Activated naive CD8-positive, alpha-beta T cell treated with anti-CD3 and anti-CD28 coated beads, Interleukin-2, amount 50 U/mL, for 16 hours (primary cell): ENCODE measurements around the gene TBC1D5.

Source experiments
- DNase-seq: peaks from one replicate; pipeline ENCODE4 v3.0.0-alpha.2; 2020; ENCODE audit warnings: low read depth, low spot score

TBC1D5 gene

GRCh38 chr3:17589888-17590287 lies 152.5 kb downstream of the TBC1D5 start:
- no peak for DNase-seq

- DNase-seq, result no peak
Observed at GRCh38 chr3:17588422-17588821, 154.0 kb downstream of the TBC1D5 start.

DNA sequence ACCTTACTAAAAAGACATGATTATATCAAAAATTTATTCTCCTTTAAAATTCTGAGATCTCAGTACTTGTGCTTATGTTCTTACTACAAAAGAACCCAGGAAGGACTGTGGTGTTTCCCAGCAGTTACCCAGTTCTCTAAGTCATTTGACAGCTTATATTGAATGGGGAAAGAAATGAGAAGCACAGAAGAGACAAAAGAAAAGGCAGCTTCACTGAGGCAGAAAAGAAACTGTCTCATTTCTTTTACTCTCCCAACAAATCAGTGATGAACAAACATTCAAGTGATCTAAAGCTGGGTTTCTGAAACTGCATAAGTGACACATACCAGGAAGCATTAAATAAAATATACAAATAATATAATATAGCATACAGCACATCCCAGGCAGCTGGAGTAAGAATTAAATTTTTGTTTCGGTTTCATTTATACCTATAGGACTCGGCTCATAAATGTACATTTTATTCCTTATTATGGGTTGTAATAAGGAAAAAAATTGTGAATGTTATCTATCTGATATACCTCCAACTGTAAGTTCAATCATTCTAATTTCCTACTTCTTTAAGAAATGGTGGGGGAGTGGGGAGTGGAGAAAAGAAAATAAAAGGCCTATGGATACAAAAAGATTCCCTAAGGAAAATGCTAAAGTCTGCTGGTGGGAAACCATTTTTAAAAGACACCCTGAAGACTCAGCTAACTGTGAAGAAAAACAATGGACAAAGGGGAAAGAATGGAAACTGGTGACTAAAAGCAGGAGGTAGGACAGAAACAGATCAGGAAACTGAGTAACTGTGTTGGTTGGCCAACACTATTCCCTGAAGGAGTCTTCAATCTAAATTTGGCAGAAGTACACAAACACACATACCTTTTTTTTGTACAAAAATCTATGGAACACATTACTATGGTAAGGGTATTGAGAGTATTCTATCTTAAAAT lies 156.8 kb downstream of the TBC1D5 start:
- no peak for DNase-seq

DNA sequence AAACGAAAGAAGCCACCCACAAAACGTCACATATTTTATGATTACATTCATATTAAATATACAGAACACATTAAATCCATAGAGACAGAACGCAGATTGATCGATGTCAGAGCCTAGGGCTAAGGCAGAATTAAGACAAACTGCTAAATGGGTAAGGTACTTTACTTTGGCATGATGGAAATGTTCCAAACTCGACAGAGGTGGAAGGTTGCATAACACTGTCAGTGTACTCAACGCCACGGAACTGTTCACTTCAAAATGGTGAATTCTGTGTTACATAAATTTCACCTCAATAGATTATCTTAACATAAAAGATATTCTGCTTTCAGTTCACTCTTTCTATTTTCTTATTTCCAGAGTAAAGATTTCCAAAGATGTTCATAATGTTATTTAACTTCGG lies 158.4 kb downstream of the TBC1D5 start:
- no peak for DNase-seq

DNA sequence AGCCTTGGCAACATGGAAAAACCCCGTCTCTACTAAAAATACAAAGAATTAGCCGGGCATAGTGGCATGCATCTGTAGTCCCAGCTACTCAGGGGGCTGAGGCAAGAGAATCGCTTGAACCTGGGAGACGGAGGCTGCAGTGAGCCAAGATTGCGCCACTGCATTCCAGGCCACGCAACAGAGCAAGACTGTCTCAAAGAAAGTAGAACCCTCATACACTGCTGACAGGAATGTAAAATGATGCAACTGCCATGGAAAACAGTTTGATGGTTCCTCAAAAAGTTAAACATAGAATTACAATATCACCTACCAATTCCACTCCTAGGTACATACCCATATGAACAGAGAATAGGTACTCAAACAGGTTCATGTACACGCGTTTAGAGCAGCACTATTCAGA lies 158.9 kb downstream of the TBC1D5 start:
- DNase-seq, result no peak

DNA sequence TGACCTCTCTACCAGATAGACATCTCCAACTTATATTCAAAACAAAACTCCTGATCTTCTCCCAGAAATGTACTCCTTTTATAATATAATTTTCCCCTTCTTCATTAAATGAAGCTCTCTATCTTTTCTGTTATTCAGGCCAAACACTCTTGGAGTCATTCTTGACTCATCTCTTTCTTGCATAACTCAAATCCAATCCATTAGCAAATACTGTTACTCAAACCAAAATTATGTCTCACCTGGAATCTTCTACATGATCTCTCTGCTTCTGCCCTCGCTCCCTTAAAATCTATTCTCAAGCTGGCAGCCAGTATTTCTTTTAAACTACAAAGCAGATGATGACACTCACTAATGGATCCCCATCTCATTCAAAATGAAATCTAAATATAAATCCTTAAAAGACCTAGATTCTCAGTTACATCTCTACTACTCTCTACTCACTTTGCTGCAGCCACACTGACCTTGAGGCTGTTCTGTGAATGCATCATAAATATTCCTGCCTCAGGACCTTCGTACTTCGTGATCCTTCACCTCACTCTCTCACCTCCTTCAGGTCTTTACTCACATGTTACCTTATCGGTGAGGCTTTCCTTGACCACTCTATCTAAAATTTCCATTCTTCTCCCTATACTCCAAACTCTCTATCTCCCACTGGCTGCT lies 160.9 kb downstream of the TBC1D5 start:
- no peak for DNase-seq

DNA sequence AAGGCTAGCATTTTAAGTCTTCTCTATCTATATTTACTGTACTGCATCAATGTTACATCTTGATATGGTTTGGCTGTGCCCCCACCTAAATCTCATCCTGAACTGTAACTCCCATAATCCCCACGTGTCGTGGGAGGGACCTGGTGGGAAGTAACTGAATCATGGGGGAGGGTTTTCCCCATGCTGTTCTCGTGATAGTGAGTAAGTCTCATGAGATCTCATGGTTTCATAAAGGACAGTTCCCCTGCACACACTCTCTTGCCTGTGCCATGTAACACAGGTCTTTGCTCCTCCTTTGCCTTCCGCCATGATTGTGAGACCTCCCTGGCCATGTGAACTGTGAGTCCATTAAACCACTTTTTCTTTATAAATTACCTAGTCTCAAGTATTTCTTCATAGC lies 161.5 kb downstream of the TBC1D5 start:
- no peak for DNase-seq

- DNase-seq, result no peak
Observed at GRCh38 chr3:17579289-17580031, 163.0 kb downstream of the TBC1D5 start.

GRCh38 chr3:17577796-17578520 lies 164.5 kb downstream of the TBC1D5 start:
- DNase-seq, result no peak

GRCh38 chr3:17573396-17573795 lies 169.0 kb downstream of the TBC1D5 start:
- no peak for DNase-seq

DNA sequence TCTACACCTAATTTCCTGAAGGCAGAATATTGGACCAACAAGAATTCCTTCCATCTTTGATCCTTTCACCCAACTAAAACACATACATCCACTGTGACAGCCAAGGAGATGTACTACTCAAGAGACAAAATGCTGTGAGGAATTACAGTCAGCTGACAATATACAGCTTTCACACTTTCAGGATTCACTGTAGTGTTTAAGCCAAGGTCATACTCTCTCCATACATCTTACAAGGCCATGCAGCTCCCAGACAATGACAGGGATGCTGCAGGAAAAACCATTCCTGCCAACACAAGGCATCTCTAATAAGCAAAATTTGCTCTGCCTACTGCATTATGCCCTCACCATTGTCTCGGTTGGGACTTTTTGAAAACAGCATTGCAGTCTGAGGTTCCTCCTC lies 170.7 kb downstream of the TBC1D5 start:
- no peak for DNase-seq

GRCh38 chr3:17562845-17563244 lies 179.6 kb downstream of the TBC1D5 start:
- no peak for DNase-seq

- no peak for DNase-seq
Observed at GRCh38 chr3:17558565-17558964, 183.9 kb downstream of the TBC1D5 start.

- DNase-seq, result no peak
Observed at GRCh38 chr3:17557749-17558463, 184.5 kb downstream of the TBC1D5 start.

DNA sequence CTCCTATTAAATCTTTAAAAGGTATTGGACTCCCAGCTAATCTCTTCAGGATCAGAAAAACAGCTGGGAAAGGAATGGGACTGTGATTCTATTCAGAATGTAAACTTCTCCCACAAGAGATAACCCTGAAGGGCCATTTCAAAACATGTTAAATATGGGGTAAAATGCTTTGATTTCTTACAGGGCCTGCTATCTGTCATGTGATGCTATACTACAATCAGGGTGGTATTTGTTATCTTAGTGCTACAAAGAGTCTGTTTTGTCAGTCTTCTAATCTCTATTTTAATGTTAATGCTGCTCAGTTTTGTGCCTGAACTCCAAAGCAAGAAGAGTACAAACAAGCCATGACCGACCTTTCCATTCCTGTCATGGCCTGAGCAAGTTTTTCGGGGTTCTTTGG lies 186.9 kb downstream of the TBC1D5 start:
- DNase-seq, result no peak

DNA sequence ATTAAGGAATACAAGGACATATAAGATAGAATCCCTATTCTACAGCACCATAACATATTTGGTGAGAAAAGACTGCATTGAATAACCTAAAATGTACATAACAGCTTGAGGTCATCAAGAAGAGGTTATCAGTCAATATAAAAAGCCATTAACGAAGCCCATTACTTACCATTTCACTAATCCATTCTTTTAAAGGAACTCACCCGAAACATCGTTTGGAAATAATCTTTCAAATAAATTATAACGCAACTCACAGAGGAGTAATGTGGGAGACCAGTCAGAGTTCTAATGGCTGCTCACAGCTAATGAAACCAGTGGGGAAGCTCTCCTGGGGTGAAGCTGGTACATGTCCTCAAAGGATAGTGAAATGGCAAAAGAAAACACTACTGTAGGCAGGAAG lies 188.4 kb downstream of the TBC1D5 start:
- DNase-seq, result no peak

- DNase-seq, result no peak
Observed at GRCh38 chr3:17553080-17553479, 189.4 kb downstream of the TBC1D5 start.

GRCh38 chr3:17552351-17552750 lies 190.1 kb downstream of the TBC1D5 start:
- no peak for DNase-seq

GRCh38 chr3:17551895-17552294 lies 190.5 kb downstream of the TBC1D5 start:
- DNase-seq, result no peak

DNA sequence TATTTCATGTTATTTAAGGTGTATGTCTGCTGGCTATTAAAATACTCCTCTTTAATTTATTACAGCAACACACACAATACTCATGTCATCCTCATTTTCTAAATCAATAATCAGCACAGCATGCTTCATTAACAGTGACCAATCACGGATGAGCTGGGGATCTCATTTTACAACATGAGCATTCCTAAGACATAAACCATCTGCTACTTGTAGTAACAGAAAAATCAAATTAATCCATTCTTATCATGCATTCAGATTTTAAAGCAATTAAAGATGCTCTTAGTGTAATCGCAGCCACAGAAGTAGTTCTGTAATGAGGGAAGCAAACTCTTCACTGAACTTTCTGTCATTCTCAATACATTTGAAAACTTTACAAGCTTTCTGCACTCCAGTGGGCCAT lies 191.1 kb downstream of the TBC1D5 start:
- no peak for DNase-seq

DNA sequence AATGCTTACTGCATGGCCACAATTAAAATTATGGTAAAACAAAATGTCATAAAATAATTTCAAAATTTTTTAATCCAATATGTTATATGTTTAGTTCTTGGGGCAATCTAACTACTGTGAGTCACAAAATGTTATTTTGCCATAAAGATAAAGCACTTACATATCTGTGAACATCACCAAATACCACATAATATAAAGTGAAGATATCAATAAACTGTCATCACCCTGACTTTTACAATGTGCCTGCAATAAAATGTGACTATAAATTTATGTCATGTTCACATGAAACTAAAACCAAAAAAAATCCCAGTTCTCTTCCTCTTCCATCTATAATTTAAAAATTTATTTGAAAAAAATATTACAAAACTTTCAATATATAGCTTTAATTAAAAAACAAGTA lies 191.8 kb downstream of the TBC1D5 start:
- DNase-seq, result no peak
